HG02852 (cell line): ENCODE data around the gene ZNF419.
A peak's percentile ranks its signal among the peaks of the same experiment; 100 is the strongest.
"Not testable (repeated sequence)": the region's sequence is repeated elsewhere in the genome, so short reads cannot be mapped to it uniquely, and the experiment has no call there.

Source experiments
- ATAC-seq: cut with Tn5 transposase; IDR thresholded peaks from one replicate; pipeline ENCODE4 v1.9.1; 2021; ENCODE audit warnings: mild to moderate bottlenecking, moderate library complexity; ENCODE audit not compliant: unreplicated experiment

The ZNF419 gene

GRCh38 chr19:57487477-57488298 lies at the start of gene ZNF419:
Gene ZNF419 (plus strand): TSS chr19:57487750. CDS start chr19:57487951, 201 bp downstream.
- ATAC-seq: peak; percentile 97

- no peak for ATAC-seq
Measured at GRCh38 chr19:57437931-57438330, 49.6 kb upstream of the ZNF419 start.

- no peak for ATAC-seq
Measured at GRCh38 chr19:57438925-57439324, 48.6 kb upstream of the ZNF419 start.

- ATAC-seq: no peak
Measured at GRCh38 chr19:57441979-57442752, 45.4 kb upstream of the ZNF419 start.

GRCh38 chr19:57443121-57443696 lies 44.3 kb upstream of the ZNF419 start:
- no peak for ATAC-seq

GRCh38 chr19:57452307-57452706 lies 35.2 kb upstream of the ZNF419 start:
- no peak for ATAC-seq

GRCh38 chr19:57465680-57466381 lies 21.7 kb upstream of the ZNF419 start:
- no peak for ATAC-seq

GRCh38 chr19:57466489-57466888 lies 21.1 kb upstream of the ZNF419 start:
- ATAC-seq: no peak

GRCh38 chr19:57473646-57474045 lies 13.9 kb upstream of the ZNF419 start:
- ATAC-seq: no peak

GRCh38 chr19:57477191-57478008 lies 10.2 kb upstream of the ZNF419 start, which contains the start of gene ZNF772:
Gene ZNF772 (minus strand): TSS chr19:57477566. CDS start chr19:57477309, 257 bp downstream.
- ATAC-seq: peak; percentile 97

- not testable (repeated sequence) for ATAC-seq
Measured at GRCh38 chr19:57488299-57488644, 722 bp downstream of the ZNF419 start.

- ATAC-seq: not testable (repeated sequence)
Measured at GRCh38 chr19:57499332-57499679, 11.8 kb downstream of the ZNF419 start.

- peak; percentile 97 for ATAC-seq
Measured at GRCh38 chr19:57499680-57500395, 12.3 kb downstream of the ZNF419 start, which contains the start of gene ZNF773. Gene ZNF773 (plus strand): TSS chr19:57499938. CDS start chr19:57500081, 143 bp downstream.

- not testable (repeated sequence) for ATAC-seq
Measured at GRCh38 chr19:57500400-57500799, 12.8 kb downstream of the ZNF419 start.

GRCh38 chr19:57506163-57506562 lies 18.6 kb downstream of the ZNF419 start:
- ATAC-seq: no peak

GRCh38 chr19:57511484-57511883 lies 23.9 kb downstream of the ZNF419 start:
- no peak for ATAC-seq

- no peak for ATAC-seq
Measured at GRCh38 chr19:57512845-57513244, 25.3 kb downstream of the ZNF419 start.

GRCh38 chr19:57515255-57515654 lies 27.7 kb downstream of the ZNF419 start:
- no peak for ATAC-seq

GRCh38 chr19:57518021-57518420 lies 30.5 kb downstream of the ZNF419 start:
- not testable (repeated sequence) for ATAC-seq
